ENCODE data around the gene PARP16. TPM values are rescaled to one million over a fixed set of nuclear protein-coding genes. Genes with fewer than 3 reads are reported as not detected.

Gene PARP16
- total and polyA plus RNA-seq, 9 of the 15 experiments (the other 6 are each of a cell fraction or from before 2014, with no cell fraction given), result 3.0 to 9.9 (median 5.8) TPM

DNA sequence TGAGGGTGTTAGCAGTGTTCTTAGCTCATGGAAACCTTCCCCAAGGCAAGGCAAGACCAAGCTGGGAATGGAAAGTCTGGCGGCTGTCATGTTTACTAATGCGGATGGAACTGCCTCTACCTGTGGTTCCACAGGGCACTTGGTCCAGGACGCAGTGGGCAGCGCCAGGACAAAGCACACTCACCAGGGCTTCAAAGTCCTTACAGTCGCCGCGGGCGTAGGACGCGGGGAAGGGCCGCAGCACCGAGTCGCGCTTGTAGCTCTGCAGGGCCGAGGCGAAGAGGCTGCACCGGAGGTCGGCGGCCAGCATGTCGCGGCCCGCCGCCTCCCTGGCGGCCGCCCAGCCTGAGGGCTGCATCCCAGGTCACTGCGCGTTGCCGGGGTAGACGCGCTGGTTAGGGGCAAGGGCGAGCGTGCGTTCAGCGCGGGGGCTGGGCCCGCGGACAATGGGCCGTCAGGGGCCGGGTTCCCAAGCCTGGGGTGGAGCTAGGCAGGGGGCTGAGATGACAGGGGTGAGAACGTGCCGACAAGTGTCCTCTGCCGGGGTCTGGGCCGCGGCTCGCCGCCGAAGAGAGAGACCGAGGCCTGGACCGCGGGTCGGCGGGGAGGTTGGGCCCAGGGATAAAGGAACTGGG is 497 bp downstream of the PARP16 start:
- Histone ChIP-seq H4K20me1 (replicated peaks; ENCODE audit: control insufficient read depth, insufficient read depth, low read length) (no peaks in the 10 kb centered on the region), H3K27ac (ENCODE audit: extremely low read depth, low read depth, low read length) (peak overlapping the region; percentile 68), H3K4me2 (ENCODE audit: insufficient read depth, low read length) (peak overlapping the region; percentile 85), H3K9me1 (ENCODE audit: control insufficient read depth, insufficient read depth, low read length) (no peaks in the 10 kb centered on the region), H2AFZ (ENCODE audit: low read depth, low read length) (peak overlapping the region; percentile 95), H3K27me3 (ENCODE audit: control insufficient read depth in 2 of 2, insufficient read depth in 2 of 2, low read length in 2 of 2) (no peaks in the 10 kb centered on the region), H3K9ac (ENCODE audit: insufficient read depth in 1 of 2, low read depth in 2 of 2, low read length in 2 of 2) (peak overlapping the region; percentile 55 to 97), H3K4me3 (peak overlapping the region; percentile 53), H3K4me1 (replicated peaks in 1 of 2; ENCODE audit: control insufficient read depth in 2 of 2, insufficient read depth in 2 of 2, low read length in 2 of 2) (peaks cover 10 to 17% of the 10 kb centered on the region in 2 experiments; a peak in 4 of 5 replicates), H3K79me2 (ENCODE audit: control insufficient read depth, insufficient read depth, low read length) (peaks cover 4% of the 10 kb centered on the region; the same call in 1 of the 3 replicates), H3K9me3 (replicated peaks; ENCODE audit: control insufficient read depth, insufficient read depth, low read depth, low read length) (no peaks in the 10 kb centered on the region), H3K36me3 (ENCODE audit: control insufficient read depth, insufficient read depth, low read length) (no peaks in the 10 kb centered on the region)
- FAIRE-seq (no peak), ATAC-seq (peak; percentile 73), DNase-seq (ENCODE audit: extremely low read depth in 1 of 4, low spot score in 3 of 4) (peak in 2 of 4 experiments; percentile 43 to 51)
- no TSS peak for BruUV-seq (replicated peaks)
- ChIA-PET POLR2A (interaction anchor here (0.7 to 8.4 kb wide), 14 partner anchors 8 to 103 kb away, joined by 3 to 91 read pairs (median 4); partner anchors contain the start of genes CLPX, RNU5A-1 and RNU5B-1), CTCF (ENCODE audit: low intra/inter-chr PET ratio) (no interaction called here)
- intact Hi-C loops (cut with micrococcal nuclease), result no loop called here
- in situ Hi-C loops (cut with MboI), result no loop called here
- 3% methylated on average over 29 of the region's 52 CpGs for WGBS (ENCODE audit: insufficient coverage, low coverage, missing lambda C conversion rate)
- TF ChIP-seq BRD4 (IDR thresholded peaks at IDR 0.05), result 0 out of 2 replicates have a peak, but pooled peaks have one; percentile 54
- TF ChIP-seq ZFX (CRISPR knock-in tag; IDR thresholded peaks at IDR 0.05), result peak; percentile 94
- peak; percentile 22; the same call in 1 of the 2 replicates for TF ChIP-seq EP400 (IDR thresholded peaks at IDR 0.05)
- TF ChIP-seq SAFB (IDR thresholded peaks at IDR 0.05; ENCODE audit: borderline replicate concordance, low read depth, low read length), result no peak
- no peak for TF ChIP-seq ZBTB8A (IDR thresholded peaks at IDR 0.05; ENCODE audit: partially characterized antibody)
- TF ChIP-seq TEAD1 (CRISPR knock-in tag; IDR thresholded peaks at IDR 0.05), result peak in 1 of 2 experiments; percentile 65; a peak in 1 of 4 replicates
- 0 out of 4 replicates have a peak, but pooled peaks of 1 of the 2 experiments have one; percentile 15 for TF ChIP-seq NONO (IDR thresholded peaks at IDR 0.05; ENCODE audit: low read depth in 2 of 2, low read length in 1 of 2)
- TF ChIP-seq BRF1 (IDR thresholded peaks at IDR 0.05; ENCODE audit: borderline replicate concordance, extremely low read depth, insufficient read length), result no peak
- peak; percentile 36 for TF ChIP-seq TAF1 (IDR thresholded peaks at IDR 0.05; ENCODE audit: control insufficient read depth, extremely low read depth, insufficient read depth, low read length, severe bottlenecking)
- 0 out of 2 replicates have a peak, but pooled peaks have one; percentile 44 for TF ChIP-seq KLF6 (CRISPR knock-in tag; IDR thresholded peaks at IDR 0.05; ENCODE audit: borderline replicate concordance)
- peak; percentile 4; the same call in 1 of the 2 replicates for TF ChIP-seq BHLHE40 (IDR thresholded peaks at IDR 0.05; ENCODE audit: low read length)
- no peak for TF ChIP-seq CREM (IDR thresholded peaks at IDR 0.05; ENCODE audit: low read depth)
- TF ChIP-seq NFXL1 (CRISPR knock-in tag; IDR thresholded peaks at IDR 0.05), result no peak
- TF ChIP-seq MNT (conservative IDR thresholded peaks at IDR 0.05), result peak; percentile 31 to 68; a peak in 2 of 4 replicates
- TF ChIP-seq, protein P1, sequence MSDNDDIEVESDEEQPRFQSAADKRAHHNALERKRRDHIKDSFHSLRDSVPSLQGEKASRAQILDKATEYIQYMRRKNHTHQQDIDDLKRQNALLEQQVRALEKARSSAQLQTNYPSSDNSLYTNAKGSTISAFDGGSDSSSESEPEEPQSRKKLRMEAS (CRISPR knock-in tag; IDR thresholded peaks at IDR 0.05), result peak; percentile 42
- no peak for TF ChIP-seq ZNF274 (IDR thresholded peaks at IDR 0.05; ENCODE audit: borderline replicate concordance, low read depth, low read length)
- no peak for TF ChIP-seq SOX6 (IDR thresholded peaks at IDR 0.05)
- TF ChIP-seq, protein P2, sequence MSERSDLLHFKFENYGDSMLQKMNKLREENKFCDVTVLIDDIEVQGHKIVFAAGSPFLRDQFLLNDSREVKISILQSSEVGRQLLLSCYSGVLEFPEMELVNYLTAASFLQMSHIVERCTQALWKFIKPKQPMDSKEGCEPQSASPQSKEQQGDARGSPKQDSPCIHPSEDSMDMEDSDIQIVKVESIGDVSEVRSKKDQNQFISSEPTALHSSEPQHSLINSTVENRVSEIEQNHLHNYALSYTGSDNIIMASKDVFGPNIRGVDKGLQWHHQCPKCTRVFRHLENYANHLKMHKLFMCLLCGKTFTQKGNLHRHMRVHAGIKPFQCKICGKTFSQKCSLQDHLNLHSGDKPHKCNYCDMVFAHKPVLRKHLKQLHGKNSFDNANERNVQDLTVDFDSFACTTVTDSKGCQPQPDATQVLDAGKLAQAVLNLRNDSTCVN (CRISPR knock-in tag; IDR thresholded peaks at IDR 0.05), result 0 out of 2 replicates have a peak, but pooled peaks have one; percentile 20

Data from K562 (cell line).